Stimulated activated CD4-positive, alpha-beta T cell treated with anti-CD3 and anti-CD28 coated beads, Interleukin-12 subunit alpha, Interleukin-12 subunit beta, amount 100 ng/mL, for 24 hours (primary cell): ENCODE data around the gene GABPB2.
A peak's percentile ranks its signal among the peaks of the same experiment; 100 is the strongest.
"Not testable (repeated sequence)": the region's sequence is repeated elsewhere in the genome, so short reads cannot be mapped to it uniquely, and the experiment has no call there.

Experiments used
- DNase-seq, 2 experiments: peaks; one replicate each; pipeline ENCODE4 v3.0.0-alpha.2; 2020; ENCODE audit warnings: low read depth in 2 of 2

The GABPB2 gene

GRCh38 chr1:151060007-151060656 lies 10.4 kb upstream of the GABPB2 start, which contains the start of gene MLLT11:
Gene MLLT11 (plus strand): TSS chr1:151060397. CDS start chr1:151067225, 6,828 bp downstream.
- DNase-seq, result no peak

DNA sequence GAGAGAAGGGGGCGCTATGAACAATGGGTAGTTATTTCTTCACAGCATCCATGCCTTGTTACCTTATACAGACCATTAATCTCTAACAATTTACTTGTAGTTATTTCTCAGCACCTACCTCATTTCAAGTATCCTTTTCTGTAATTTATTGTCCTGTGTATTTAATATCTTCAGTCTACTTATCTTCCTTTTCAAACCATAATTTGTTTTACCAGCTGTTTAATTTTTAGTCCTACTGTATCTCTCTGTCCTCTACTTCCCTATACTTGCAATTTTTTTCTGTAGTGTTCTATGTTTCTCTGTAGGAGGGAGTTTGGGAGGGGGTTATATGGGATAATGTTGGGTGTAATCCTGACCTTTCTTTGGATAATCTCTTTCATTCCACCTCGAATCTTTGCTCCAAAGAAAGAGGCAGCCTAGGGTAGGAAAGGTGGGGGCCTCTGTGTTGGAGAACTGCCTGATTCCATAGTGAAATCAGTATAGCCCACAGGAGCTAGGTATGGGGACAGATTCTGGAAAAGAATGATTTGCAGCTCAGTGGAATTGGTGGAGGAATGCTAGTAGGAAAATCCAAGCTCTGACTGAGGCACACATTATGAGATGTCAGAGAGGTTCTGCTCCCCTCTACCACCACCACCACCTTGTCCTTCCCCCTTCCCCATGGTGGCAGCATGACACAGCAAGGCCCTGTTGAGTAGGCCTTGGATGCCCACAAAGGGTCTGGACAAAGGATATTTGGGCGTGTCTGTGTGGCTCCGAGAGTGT lies 9.7 kb upstream of the GABPB2 start:
- DNase-seq, result no peak

DNA sequence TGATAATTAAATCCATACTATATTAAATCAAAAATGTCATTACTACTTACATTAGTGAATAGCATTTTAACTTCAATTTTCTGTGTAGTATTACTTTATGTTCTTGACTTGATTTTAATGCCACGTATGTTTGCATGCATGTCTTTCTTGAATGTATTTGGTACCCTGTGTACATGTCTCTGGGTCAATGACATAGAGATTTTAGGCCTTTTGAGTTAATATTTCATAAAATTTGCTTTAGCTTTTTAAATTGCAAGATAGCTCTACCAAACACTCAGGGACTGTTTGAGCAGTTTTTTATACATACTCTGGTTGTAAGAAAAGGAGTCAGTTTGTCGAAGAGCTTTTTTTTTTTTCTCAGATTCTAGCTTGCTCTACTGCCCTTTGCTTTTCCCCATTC lies 8.9 kb upstream of the GABPB2 start:
- no peak for DNase-seq

DNA sequence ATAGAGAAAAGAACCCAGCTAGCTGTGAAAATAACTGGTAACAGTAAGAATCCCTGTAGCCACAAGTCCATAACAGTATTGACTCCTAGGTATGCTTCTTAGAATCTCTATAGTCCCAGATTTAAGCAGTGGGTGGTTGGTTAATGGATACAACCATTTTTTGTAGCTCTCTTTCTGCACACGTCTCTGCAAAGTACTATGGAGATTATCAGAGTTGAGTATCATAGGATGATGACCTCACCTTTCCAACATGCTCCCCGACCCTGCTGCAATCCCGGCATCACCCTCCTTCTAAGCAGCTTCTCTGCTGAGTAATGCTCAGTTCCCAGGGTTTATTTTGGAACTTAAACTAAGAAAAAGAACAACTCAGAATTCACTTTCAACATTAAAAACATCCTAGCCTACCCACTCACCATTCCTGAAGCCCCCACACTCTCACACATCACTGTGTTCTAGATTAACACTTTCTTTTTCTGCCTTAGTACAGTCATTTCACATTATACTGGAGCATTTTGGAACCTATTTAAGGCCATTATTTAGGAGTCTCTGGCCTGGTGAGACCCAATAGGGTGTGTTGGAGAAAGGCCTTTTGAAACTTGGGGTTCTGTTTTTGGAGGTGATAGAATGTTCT lies 7.7 kb upstream of the GABPB2 start:
- DNase-seq, result no peak

GRCh38 chr1:151065089-151065645 lies 5.4 kb upstream of the GABPB2 start:
- no peak for DNase-seq

DNA sequence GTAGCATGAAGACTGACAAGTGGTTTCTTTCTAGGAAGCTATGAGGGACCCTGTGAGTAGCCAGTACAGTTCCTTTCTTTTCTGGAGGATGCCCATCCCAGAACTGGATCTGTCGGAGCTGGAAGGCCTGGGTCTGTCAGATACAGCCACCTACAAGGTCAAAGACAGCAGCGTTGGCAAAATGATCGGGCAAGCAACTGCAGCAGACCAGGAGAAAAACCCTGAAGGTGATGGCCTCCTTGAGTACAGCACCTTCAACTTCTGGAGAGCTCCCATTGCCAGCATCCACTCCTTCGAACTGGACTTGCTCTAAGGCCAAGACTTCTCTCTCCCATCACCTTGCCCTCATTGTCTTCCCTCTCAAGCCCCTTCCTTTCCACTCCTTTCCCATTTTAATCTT lies 3.4 kb upstream of the GABPB2 start:
- DNase-seq, result no peak

DNA sequence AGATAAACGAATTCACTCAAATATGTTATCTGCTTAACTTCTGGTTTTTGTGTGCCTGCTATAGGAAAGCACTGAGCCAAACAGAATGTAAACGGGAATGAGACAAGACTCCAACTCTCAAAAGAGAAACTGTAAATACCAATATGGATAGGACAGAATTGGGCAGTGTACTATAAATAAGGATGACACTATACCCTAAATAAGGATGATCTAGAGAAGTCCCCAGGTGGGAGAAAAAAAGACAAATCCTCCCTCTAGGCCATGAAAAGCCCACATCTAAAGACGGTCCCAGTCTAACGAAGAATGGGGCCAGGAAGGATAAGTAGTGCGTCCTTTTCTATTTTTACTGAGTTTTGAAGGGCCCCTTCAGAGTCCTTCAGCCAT lies 1.5 kb upstream of the GABPB2 start:
- DNase-seq, result no peak

DNA sequence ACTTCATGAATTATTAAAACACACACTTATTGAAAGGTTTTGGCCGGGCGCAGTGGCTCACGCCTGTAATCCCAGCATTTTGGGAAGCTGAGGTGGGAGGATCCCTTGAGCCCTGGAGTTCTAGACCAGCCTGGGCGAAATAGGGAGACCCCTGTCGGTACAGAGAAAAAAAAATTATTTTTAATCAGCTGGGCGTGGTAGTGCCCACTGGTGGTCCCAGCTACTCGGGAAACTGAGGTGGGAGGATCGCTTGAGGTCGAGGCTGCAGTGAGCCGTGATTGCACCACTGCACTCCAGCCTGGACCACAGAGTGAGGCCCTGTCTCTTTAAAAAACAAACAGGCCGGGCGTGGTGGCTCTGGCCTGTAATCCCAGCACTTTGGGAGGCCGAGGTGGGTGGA lies 1.7 kb downstream of the GABPB2 start:
- no peak for DNase-seq

DNA sequence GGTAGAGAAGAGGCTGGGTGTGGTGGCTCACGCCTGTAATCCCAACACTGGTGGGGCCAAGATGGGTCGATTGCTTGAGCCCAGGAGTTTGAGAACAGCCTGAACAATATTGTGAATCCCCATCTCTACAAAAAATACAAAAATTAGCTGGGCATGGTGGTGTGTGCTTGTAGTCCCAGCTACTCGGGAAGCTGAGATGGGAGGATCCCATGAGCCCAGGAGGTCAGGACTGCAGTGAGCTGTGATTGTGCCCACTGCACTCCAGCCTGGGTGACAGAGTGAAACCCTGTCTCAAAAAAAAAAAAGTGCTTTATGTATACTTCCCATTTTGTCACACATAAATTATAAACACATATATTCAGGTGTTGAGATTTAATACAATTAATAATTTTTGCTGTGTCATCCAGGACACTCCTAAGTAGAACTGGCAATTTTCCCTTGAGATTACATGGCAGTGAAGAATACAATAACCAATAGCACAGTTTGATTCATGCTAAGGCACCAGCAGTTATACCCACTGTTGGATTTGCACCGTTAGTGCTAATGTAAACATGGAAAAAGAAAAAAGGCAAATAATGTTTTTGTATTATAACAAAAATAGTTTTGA lies 15.5 kb downstream of the GABPB2 start:
- DNase-seq, result no peak

DNA sequence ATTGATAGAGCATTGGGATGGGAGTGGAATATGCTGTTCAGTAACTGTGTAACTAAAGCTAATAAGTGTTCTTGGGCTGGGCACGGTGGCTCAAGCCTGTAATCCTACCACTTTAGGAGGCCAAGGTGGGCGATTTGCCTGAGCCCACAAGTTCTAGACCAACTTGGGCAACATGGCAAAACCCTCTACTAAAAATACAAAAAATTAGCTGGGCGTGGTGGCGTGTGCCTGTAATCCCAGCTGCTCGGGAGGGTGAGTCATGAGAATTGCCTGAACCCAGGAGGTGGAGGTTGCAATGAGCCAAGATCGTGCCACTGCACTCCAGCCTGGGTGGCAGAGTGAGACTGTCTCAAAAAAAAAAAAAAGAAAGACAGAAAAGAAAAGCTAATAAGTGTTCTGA lies 26.9 kb downstream of the GABPB2 start:
- not testable (repeated sequence) for DNase-seq

- DNase-seq, result no peak
These were observed 27.6 kb downstream of the GABPB2 start for GRCh38 chr1:151098126-151098525.

DNA sequence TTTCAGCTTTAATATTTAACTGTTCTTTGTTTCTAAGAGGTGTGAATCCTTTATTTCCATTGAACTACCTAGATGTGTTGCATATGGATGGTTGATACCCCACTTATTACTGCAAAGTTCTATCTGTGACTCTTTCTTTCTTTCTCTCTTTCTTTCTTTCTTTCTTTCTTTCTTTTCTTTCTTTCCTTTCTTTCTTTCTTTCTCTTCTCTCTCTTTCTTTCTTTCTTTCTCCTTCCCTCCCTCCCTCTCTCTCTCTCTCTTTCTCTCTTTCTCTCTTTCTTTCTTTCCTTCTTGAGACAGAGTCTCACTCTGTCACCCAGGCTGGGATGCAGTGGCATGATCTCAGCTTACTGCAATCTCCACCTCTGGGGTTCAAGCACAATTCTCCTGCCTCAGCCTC lies 34.1 kb downstream of the GABPB2 start:
- DNase-seq, result no peak

- DNase-seq, result no peak
These were observed 36.3 kb downstream of the GABPB2 start for GRCh38 chr1:151106894-151107293.

DNA sequence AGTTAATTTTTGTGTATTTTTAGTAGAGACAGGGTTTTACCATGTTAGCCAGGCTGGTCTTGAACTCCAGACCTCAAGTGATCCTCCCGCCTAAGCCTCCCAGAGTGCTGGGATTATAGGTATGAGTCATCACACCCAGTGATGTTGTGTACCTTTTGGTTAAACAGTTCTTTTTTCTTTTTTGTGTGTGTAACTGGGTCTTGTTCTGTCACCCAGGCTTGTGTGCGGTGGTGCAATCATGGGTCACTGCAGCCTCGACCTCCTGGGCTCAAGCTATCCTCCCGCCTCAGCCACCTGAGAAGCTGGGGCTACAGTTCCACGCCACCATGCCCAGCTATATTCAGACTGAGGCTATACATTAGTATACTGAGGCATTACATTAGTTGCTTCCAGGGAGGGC lies 37.8 kb downstream of the GABPB2 start:
- DNase-seq, result no peak

GRCh38 chr1:151113877-151114276 lies 43.3 kb downstream of the GABPB2 start:
- no peak for DNase-seq

GRCh38 chr1:151124763-151125403 lies 54.3 kb downstream of the GABPB2 start:
- DNase-seq, result no peak

GRCh38 chr1:151128800-151129199 lies 58.2 kb downstream of the GABPB2 start:
- no peak for DNase-seq

DNA sequence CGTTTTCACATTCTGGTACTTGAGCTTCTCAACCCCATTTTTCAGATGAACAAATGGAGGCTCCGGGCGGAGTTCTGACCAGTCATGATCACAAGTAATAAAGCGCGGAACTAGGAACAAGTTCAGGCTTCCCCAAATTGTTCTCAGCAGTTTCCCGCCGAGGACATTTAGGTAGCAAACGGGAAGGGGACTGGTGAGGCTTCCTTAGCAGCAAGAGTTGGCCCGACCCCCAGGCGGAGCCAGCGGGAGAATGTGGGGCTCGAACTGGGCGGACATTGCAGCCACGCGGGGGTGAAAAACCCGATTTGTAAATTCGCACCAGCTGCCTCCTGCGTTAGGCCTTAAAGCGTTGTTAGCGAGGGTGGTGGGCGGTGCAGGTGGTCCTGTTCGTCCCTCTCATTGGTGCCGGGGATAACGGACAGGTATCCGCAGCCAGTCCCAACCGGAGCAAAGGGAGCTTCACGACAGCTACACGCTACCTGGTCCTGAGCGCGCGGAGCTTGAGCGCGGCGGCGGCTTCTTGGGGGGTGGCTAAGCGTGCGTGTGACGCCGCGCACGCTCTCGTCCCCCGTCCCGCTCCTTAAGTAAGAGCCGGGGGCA lies 60.5 kb downstream of the GABPB2 start:
- DNase-seq, result peak; percentile 61 to 78

DNA sequence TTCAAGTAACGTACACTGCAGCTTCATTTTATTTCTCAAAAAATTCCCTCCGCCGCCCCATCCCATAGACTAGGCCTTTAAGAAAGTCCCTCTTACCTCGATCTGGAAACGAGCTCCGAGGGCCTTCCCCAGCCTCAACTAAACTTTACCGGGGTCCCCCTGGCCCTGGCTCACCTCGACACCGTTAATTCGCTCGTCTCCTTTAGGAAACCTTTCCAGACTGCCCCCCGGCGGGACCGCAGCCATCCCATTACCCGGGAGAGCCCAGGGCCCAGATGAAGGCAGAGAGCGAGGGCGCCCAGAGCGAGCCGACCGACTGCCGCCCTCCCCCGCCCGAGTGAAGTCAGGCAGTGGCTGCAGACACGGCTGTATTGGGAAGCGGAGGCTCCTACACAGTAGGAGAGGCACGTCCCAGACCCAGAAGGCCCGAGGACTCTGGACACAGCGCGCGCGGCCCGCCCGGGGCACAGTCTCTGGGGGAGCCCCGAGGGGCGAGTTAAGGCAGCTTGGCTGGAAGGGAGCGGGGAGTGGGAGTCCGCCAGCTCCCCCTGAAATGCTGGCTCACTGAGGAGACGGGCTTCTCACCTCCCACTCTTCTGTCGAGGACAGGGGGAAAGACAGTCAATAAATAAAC lies 61.3 kb downstream of the GABPB2 start:
- DNase-seq, result no peak

DNA sequence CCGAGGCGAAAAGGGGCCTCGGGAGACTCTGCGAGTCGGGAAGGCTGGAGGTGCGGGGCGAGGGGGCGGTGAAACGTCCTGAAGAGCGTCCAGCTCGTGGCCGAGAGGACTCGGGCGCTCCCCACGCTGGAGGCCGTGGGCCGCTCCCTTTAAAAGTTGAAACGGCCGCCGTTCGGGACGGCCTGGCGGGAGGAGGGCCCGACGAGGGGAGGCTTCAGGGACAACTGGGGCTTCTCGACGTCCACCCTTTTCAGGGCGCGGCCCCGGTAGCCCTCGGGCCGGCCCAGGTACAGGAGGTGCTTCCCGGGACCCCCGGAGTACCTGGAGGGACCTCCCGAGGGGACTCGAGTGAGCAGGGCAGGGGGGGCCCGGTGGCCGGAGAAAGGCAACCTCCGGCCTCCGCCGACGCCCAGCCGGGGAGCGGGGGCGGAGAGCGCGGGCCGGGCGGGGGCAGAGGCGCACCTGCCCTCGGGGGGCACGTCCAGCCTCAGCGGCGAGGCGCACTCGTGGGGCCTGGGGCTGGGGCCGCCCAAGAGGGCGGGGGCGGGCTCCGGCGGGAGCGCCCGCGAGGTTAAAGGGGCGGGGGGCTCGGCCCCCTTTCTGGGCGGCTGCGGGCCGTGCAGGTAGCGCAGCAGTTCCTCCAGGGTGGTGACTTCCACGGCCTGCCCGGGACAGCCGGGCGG lies 61.9 kb downstream of the GABPB2 start:
- DNase-seq, result no peak
